ENCODE results near the gene NFIB.

GRCh38 chr9:14165376-14166035 is 148.4 kb downstream of the NFIB start:
- TF ChIP-seq EZH2 (IDR thresholded peaks at IDR 0.05; ENCODE audit: insufficient read depth, poor library complexity, severe bottlenecking) (no peak), EZH2phosphoT487 (IDR thresholded peaks at IDR 0.05; ENCODE audit: insufficient read depth, low read depth) (no peak)

All from GM23248 (cell line).